ENCODE data around the gene ALKBH4.

Gene ALKBH4

GRCh38 chr7:102467581-102468477 is 3.2 kb upstream of the ALKBH4 start:
- H3K4me1 ChIP-seq: peaks cover 10% of the 10 kb centered on the region
- no peaks in the 10 kb centered on the region for H3K36me3 ChIP-seq (ENCODE audit: control insufficient read depth, insufficient read depth, low read length)
- no peak overlapping the region for H3K9ac ChIP-seq
- H3K4me3 ChIP-seq (ENCODE audit: low read depth, low read length): no peak overlapping the region
- TF ChIP-seq CTCF (IDR thresholded peaks at IDR 0.05): no peak
- no peak overlapping the region for H3K4me2 ChIP-seq (ENCODE audit: low read length)
- no peak overlapping the region for H3K27ac ChIP-seq
- no peaks in the 10 kb centered on the region for H3K9me3 ChIP-seq (ENCODE audit: control insufficient read depth, low read length)
- H2AFZ ChIP-seq: no peak overlapping the region
- peaks cover 12% of the 10 kb centered on the region for H3K79me2 ChIP-seq
- H3K27me3 ChIP-seq (ENCODE audit: control insufficient read depth, insufficient read depth, low read length): no peaks in the 10 kb centered on the region

DNA sequence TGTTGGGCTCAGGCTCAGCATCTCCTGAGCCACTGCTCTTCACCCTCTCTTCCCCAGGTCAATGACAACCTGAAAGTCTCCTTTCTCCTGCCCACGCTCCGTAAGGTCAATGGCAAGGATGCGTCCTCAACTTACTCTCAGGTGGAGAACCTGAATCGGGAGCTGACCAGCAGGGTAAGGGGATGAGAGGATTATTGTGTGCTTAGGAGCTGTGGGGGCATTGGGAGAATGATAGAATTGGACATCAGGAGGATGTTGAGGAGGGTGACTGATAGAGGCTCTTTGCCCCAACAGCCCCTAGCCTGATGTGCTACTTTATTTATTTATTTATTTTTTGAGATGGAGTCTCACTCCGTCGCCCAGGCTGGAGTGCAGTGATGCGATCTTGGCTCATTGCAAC is 1.4 kb upstream of the ALKBH4 start:
- peaks cover 10% of the 10 kb centered on the region for H3K4me1 ChIP-seq
- H3K4me3 ChIP-seq (ENCODE audit: low read depth, low read length): no peak overlapping the region
- H3K9ac ChIP-seq: no peak overlapping the region
- H3K79me2 ChIP-seq: peaks cover 19% of the 10 kb centered on the region
- no peak overlapping the region for H2AFZ ChIP-seq
- no peaks in the 10 kb centered on the region for H3K36me3 ChIP-seq (ENCODE audit: control insufficient read depth, insufficient read depth, low read length)
- TF ChIP-seq CTCF (IDR thresholded peaks at IDR 0.05): no peak
- H3K27ac ChIP-seq: no peak overlapping the region
- H3K27me3 ChIP-seq (ENCODE audit: control insufficient read depth, insufficient read depth, low read length): no peaks in the 10 kb centered on the region
- H3K9me3 ChIP-seq (ENCODE audit: control insufficient read depth, low read length): no peaks in the 10 kb centered on the region
- H3K4me2 ChIP-seq (ENCODE audit: low read length): no peak overlapping the region

DNA sequence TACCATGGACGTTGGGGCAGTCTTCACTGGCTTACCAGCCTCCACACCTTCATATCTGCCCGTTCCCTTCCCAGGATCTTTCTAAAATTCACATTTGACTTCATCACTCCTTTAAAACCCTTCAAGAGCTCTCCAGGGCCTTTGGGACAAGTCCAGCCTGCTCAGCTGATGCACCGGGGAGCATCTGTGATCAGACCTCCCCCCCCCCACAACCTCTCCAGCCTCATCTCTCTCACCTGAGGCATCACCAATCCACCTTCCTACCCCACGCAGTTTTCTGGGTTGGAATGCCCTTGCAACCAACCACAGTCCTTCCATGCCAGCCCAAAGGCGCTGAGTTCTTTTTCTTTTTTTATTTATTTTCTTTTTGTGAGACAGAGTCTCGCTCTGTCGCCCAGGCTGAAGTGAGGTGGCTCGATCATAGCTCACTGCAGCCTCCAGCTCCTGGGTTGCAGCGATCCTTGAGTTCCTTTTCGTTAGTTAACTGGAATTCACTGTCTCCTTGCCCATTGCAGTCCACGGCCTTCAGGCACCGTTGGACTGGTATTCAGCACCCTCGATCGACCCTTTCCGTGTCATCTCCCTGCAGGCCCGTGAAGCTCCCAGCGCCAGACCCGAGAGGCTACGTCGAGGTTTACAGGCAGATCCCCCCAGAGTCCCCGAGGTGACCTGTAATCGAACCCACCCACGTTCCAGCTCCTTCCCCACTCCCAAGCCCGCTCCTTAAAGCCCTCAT is 654 bp downstream of the ALKBH4 start:
- H3K27ac ChIP-seq: peak overlapping the region; percentile 65
- H3K9me3 ChIP-seq (ENCODE audit: control insufficient read depth, low read length): no peaks in the 10 kb centered on the region
- H3K36me3 ChIP-seq (ENCODE audit: control insufficient read depth, insufficient read depth, low read length): no peaks in the 10 kb centered on the region
- peaks cover 19% of the 10 kb centered on the region for H3K79me2 ChIP-seq
- peaks cover 10% of the 10 kb centered on the region for H3K4me1 ChIP-seq
- peak overlapping the region; percentile 99 for H3K4me3 ChIP-seq (ENCODE audit: low read depth, low read length)
- no peaks in the 10 kb centered on the region for H3K27me3 ChIP-seq (ENCODE audit: control insufficient read depth, insufficient read depth, low read length)
- peak overlapping the region; percentile 93 for H2AFZ ChIP-seq
- peak overlapping the region; percentile 96 for H3K4me2 ChIP-seq (ENCODE audit: low read length)
- H3K9ac ChIP-seq: no peak overlapping the region
- TF ChIP-seq CTCF (IDR thresholded peaks at IDR 0.05): no peak

GRCh38 chr7:102460467-102460866 is 4.2 kb downstream of the ALKBH4 start:
- no peak overlapping the region for H3K4me3 ChIP-seq (ENCODE audit: low read depth, low read length)
- H3K36me3 ChIP-seq (ENCODE audit: control insufficient read depth, insufficient read depth, low read length): no peaks in the 10 kb centered on the region
- no peak overlapping the region for H2AFZ ChIP-seq
- H3K27ac ChIP-seq: no peak overlapping the region
- peaks cover 6% of the 10 kb centered on the region for H3K4me1 ChIP-seq
- peaks cover 19% of the 10 kb centered on the region for H3K79me2 ChIP-seq
- no peak for TF ChIP-seq CTCF (IDR thresholded peaks at IDR 0.05)
- H3K4me2 ChIP-seq (ENCODE audit: low read length): no peak overlapping the region
- H3K9me3 ChIP-seq (ENCODE audit: control insufficient read depth, low read length): no peaks in the 10 kb centered on the region
- H3K27me3 ChIP-seq (ENCODE audit: control insufficient read depth, insufficient read depth, low read length): no peaks in the 10 kb centered on the region
- no peak overlapping the region for H3K9ac ChIP-seq
